Measurements from ENCODE around the gene PAPOLA. TPM values are rescaled to one million over a fixed set of nuclear protein-coding genes. Genes with fewer than 3 reads are reported as not detected.

Gene PAPOLA
- total RNA-seq = 94.1 and 112 TPM in 2 replicates

DNA sequence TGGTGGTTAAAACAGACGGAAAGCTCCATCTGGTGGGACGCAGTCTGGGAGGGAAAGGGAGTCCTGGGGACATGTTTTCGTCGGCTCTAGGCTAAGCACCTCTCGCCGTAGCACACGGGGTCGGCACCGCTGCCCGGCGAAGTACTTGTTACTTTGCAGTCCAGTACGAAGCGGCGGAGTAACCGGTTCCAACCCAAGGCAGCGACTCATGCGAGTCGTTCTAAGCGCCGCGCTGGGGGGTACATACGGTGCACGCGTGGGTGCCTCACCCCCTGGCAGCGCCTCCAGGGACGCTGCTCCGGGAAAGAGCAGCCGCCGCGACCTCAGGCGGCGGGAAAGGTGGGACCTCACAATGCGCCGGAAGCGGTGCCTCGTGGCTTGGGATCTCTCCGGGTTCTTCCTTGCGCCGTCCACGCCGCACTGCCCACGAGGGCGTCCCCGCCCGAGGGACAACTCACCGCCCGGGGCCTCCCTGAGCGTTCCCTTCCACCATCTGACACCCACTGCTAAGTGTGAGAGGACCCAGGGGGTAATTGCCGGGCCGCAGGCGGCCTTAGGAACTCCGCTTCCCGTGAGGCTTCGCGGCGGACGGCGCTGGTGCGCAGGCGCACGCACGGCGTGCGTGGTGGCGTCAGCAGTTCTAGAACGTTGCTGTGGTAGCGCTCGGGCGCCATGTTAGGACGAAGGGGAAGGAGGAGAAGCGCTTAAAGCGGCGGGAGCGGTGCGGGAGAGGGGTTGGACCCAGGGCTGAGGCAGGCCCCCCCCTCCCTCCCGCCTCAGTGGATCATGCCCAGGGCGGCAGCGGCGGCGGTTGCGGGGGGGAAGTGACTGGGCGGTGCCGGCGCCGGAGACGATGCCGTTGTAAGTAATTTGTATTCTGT, at the start of gene PAPOLA:
Gene PAPOLA (plus strand): TSS at position 643 of the 881 bp plus-strand sequence. CDS start 211 bp downstream, at position 854.

Other genes with a start within 250 kb of the PAPOLA start
- gene BDKRB1, start 246.2 kb upstream of the PAPOLA start, total RNA-seq = 8.2 and 19.8 TPM in 2 replicates
- 22.5 and 24.7 TPM in 2 replicates for gene ATG2B, start 139.0 kb upstream of the PAPOLA start, total RNA-seq
- 62.5 and 146 TPM in 2 replicates for gene GSKIP, start 138.9 kb upstream of the PAPOLA start, total RNA-seq
- 3.0 and 4.9 TPM in 2 replicates for gene AK7, start 110.3 kb upstream of the PAPOLA start, total RNA-seq

All from uterine smooth muscle cell (primary cell).